Measurements from ENCODE around the gene XRCC5. TPM values are rescaled to one million over a fixed set of nuclear protein-coding genes. Genes with fewer than 3 reads are reported as not detected.

XRCC5 gene
- total RNA-seq, 1 donor from 2014 or later: 284 TPM

GRCh38 chr2:216114714-216115531 is 5.8 kb downstream of the XRCC5 start:
- Histone ChIP-seq H3K36me3 (ENCODE audit: control insufficient read depth, insufficient read depth, low read length) (peaks cover 2% of the 10 kb centered on the region), H3K4me3 (ENCODE audit: low read depth, low read length) (peak overlapping the region; percentile 30), H3K27me3 (ENCODE audit: control insufficient read depth, insufficient read depth, low read length) (no peaks in the 10 kb centered on the region)
- TF ChIP-seq, protein P1, sequence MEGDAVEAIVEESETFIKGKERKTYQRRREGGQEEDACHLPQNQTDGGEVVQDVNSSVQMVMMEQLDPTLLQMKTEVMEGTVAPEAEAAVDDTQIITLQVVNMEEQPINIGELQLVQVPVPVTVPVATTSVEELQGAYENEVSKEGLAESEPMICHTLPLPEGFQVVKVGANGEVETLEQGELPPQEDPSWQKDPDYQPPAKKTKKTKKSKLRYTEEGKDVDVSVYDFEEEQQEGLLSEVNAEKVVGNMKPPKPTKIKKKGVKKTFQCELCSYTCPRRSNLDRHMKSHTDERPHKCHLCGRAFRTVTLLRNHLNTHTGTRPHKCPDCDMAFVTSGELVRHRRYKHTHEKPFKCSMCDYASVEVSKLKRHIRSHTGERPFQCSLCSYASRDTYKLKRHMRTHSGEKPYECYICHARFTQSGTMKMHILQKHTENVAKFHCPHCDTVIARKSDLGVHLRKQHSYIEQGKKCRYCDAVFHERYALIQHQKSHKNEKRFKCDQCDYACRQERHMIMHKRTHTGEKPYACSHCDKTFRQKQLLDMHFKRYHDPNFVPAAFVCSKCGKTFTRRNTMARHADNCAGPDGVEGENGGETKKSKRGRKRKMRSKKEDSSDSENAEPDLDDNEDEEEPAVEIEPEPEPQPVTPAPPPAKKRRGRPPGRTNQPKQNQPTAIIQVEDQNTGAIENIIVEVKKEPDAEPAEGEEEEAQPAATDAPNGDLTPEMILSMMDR (IDR thresholded peaks at IDR 0.05; ENCODE audit: insufficient read depth, low read length, poor library complexity, severe bottlenecking): peak; percentile 83
- peak; percentile 95 for DNase-seq (ENCODE audit: low read depth)

GRCh38 chr2:216116418-216116817 is 7.3 kb downstream of the XRCC5 start:
- H3K36me3 ChIP-seq (ENCODE audit: control insufficient read depth, insufficient read depth, low read length): peaks cover 2% of the 10 kb centered on the region
- no peak for DNase-seq (ENCODE audit: low read depth)
- no peak overlapping the region for H3K4me3 ChIP-seq (ENCODE audit: low read depth, low read length)
- no peaks in the 10 kb centered on the region for H3K27me3 ChIP-seq (ENCODE audit: control insufficient read depth, insufficient read depth, low read length)
- TF ChIP-seq, protein P1 (IDR thresholded peaks at IDR 0.05; ENCODE audit: insufficient read depth, low read length, poor library complexity, severe bottlenecking): no peak

DNA sequence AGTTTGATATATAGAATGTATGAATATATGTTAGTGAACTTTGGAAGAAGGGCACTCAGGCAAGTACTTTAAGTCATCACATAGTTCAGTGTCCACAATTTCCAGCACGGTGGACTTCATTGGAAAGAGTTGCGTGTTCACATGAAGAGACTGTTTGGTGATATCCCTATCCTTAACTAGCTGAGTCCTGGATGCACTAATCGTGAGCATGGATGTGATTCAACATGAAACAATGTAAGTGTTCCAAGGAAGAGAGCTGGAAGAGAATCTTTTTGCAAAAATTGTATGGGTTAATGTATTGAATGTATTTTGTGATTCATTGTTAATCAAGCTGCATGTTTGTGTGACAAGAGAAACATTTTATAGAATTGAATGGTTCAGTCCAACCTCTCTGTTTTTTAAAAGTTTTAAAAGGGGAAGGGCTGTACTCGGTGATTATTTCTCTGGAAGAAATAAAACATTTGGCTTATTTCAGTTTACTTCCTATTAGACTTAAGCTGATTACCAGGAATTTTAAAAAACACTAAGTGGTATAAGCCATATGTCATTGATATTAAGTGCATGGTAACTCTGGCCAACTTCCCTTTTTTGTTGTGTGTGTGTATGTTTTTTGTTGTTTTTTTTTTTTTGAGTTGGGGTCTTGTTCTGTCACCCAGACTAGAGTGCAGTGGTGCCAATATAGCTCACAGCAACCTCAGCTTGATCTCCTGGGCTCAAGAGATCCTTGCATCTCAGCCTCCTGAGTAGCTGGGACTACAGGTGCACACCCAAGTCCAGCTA is 8.6 kb downstream of the XRCC5 start:
- Histone ChIP-seq H3K27me3 (ENCODE audit: control insufficient read depth, insufficient read depth, low read length) (no peaks in the 10 kb centered on the region), H3K4me3 (ENCODE audit: low read depth, low read length) (no peak overlapping the region), H3K36me3 (ENCODE audit: control insufficient read depth, insufficient read depth, low read length) (peaks cover 2% of the 10 kb centered on the region)
- TF ChIP-seq, protein P1 (IDR thresholded peaks at IDR 0.05; ENCODE audit: insufficient read depth, low read length, poor library complexity, severe bottlenecking): no peak
- no peak for DNase-seq (ENCODE audit: low read depth)

DNA sequence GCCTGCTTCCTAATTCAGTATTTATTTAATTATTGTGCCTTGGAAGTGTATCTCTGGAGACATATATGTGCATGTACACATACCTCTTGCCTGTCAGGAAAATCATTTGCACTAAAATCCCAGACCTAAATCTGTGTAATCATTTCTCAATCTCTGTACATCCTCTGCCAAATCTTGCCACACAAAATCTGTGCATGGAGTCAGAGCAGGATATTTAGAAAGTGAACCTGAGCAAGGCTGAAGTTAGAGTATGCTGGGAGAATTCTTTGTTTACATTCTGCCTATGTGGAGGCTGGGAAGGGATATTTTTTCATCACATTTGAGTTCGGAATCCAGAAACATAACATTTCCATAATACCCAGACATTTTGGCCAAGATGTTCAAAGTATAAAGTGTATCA is 9.3 kb downstream of the XRCC5 start:
- TF ChIP-seq, protein P1 (IDR thresholded peaks at IDR 0.05; ENCODE audit: insufficient read depth, low read length, poor library complexity, severe bottlenecking): no peak
- Histone ChIP-seq H3K36me3 (ENCODE audit: control insufficient read depth, insufficient read depth, low read length) (peaks cover 3% of the 10 kb centered on the region), H3K4me3 (ENCODE audit: low read depth, low read length) (no peak overlapping the region), H3K27me3 (ENCODE audit: control insufficient read depth, insufficient read depth, low read length) (no peaks in the 10 kb centered on the region)
- DNase-seq (ENCODE audit: low read depth): no peak

GRCh38 chr2:216119146-216119545 is 10.0 kb downstream of the XRCC5 start:
- TF ChIP-seq, protein P1 (IDR thresholded peaks at IDR 0.05; ENCODE audit: insufficient read depth, low read length, poor library complexity, severe bottlenecking): no peak
- Histone ChIP-seq H3K36me3 (ENCODE audit: control insufficient read depth, insufficient read depth, low read length) (peaks cover 2% of the 10 kb centered on the region), H3K4me3 (ENCODE audit: low read depth, low read length) (no peak overlapping the region)

More at GRCh38 chr2:216119146-216119545, 10.0 kb downstream of the XRCC5 start:
- H3K27me3 ChIP-seq (ENCODE audit: control insufficient read depth, insufficient read depth, low read length): no peaks in the 10 kb centered on the region
- no peak for DNase-seq (ENCODE audit: low read depth)
